ACC112 (cell line): ENCODE measurements around the gene COL26A1.

Experiments
- H2AFZ ChIP-seq: fragments of 200-600 bp; sonication (generic); one replicate; pipeline ENCODE4 v1.6.0; 2017; ENCODE audit warnings: antibody characterized with exemption, low read length; ENCODE audit not compliant: unreplicated experiment
- H3K27ac ChIP-seq: fragments of 200-600 bp; sonication (generic); 2 replicates; pipeline ENCODE4 v1.5.1; 2014; ENCODE audit warnings: low read depth, mild to moderate bottlenecking, antibody characterized with exemption, low read length, moderate library complexity
- H3K27me3 ChIP-seq: fragments of 200-600 bp; sonication (generic); 2 replicates; pipeline ENCODE4 v1.6.1; 2014; ENCODE audit warnings: mild to moderate bottlenecking, antibody characterized with exemption, low read length, moderate library complexity, mixed read lengths; ENCODE audit not compliant: insufficient read depth
- H3K36me3 ChIP-seq: fragments of 200-600 bp; sonication (generic); 2 replicates; pipeline ENCODE4 v1.6.1; 2016; ENCODE audit warnings: mild to moderate bottlenecking, antibody characterized with exemption, low read length, moderate library complexity, mixed read lengths; ENCODE audit not compliant: insufficient read depth
- H3K4me1 ChIP-seq: fragments of 200-600 bp; sonication (generic); one replicate; pipeline ENCODE4 v1.6.1; 2016; ENCODE audit warnings: low read length, mixed read lengths; ENCODE audit not compliant: insufficient read depth, unreplicated experiment, control insufficient read depth
- H3K4me3 ChIP-seq: fragments of 200-600 bp; sonication (generic); 2 replicates; pipeline ENCODE4 v1.5.1; 2014; ENCODE audit warnings: mild to moderate bottlenecking, low read depth, low read length
- H3K79me2 ChIP-seq: fragments of 200-600 bp; sonication (generic); one replicate; pipeline ENCODE4 v1.6.0; 2016; ENCODE audit warnings: low read length; ENCODE audit not compliant: control insufficient read depth, unreplicated experiment, insufficient read depth

COL26A1 gene

GRCh38 chr7:101370836-101371235, 8.2 kb downstream of the COL26A1 start:
- Histone ChIP-seq H2AFZ (no peak overlapping the region), H3K27ac (no peak overlapping the region), H3K4me1 (no peaks in the 10 kb centered on the region), H3K4me3 (no peak overlapping the region), H3K79me2 (no peaks in the 10 kb centered on the region), H3K36me3 (no peaks in the 10 kb centered on the region), H3K27me3 (peaks cover 63% of the 10 kb centered on the region)

GRCh38 chr7:101373812-101374614, 11.3 kb downstream of the COL26A1 start:
- no peaks in the 10 kb centered on the region for H3K36me3 ChIP-seq
- no peak overlapping the region for H3K27ac ChIP-seq
- H2AFZ ChIP-seq: no peak overlapping the region
- H3K27me3 ChIP-seq: peaks cover 39% of the 10 kb centered on the region
- H3K4me3 ChIP-seq: no peak overlapping the region
- peaks cover 5% of the 10 kb centered on the region for H3K4me1 ChIP-seq
- no peaks in the 10 kb centered on the region for H3K79me2 ChIP-seq

- Histone ChIP-seq H3K79me2 (no peaks in the 10 kb centered on the region), H2AFZ (no peak overlapping the region), H3K27ac (no peak overlapping the region), H3K4me1 (peaks cover 6% of the 10 kb centered on the region), H3K4me3 (no peak overlapping the region), H3K36me3 (no peaks in the 10 kb centered on the region), H3K27me3 (peaks cover 45% of the 10 kb centered on the region)
These were observed 12.3 kb downstream of the COL26A1 start for GRCh38 chr7:101374990-101375389.

GRCh38 chr7:101376601-101377000, 13.9 kb downstream of the COL26A1 start:
- Histone ChIP-seq H3K4me3 (no peak overlapping the region), H3K79me2 (no peaks in the 10 kb centered on the region), H3K27me3 (peaks cover 47% of the 10 kb centered on the region), H2AFZ (no peak overlapping the region), H3K4me1 (peaks cover 6% of the 10 kb centered on the region), H3K36me3 (no peaks in the 10 kb centered on the region), H3K27ac (no peak overlapping the region)

- Histone ChIP-seq H3K79me2 (no peaks in the 10 kb centered on the region), H3K36me3 (no peaks in the 10 kb centered on the region), H3K27me3 (peaks cover 48% of the 10 kb centered on the region), H3K27ac (no peak overlapping the region), H3K4me3 (no peak overlapping the region), H2AFZ (no peak overlapping the region), H3K4me1 (peaks cover 6% of the 10 kb centered on the region)
These were observed 14.6 kb downstream of the COL26A1 start for GRCh38 chr7:101377189-101377736.

- Histone ChIP-seq H3K27me3 (peaks cover 37% of the 10 kb centered on the region), H3K4me3 (no peak overlapping the region)
These were observed 16.1 kb downstream of the COL26A1 start for GRCh38 chr7:101378751-101379174.

GRCh38 chr7:101379302-101379701, 16.6 kb downstream of the COL26A1 start:
- no peak overlapping the region for H3K4me3 ChIP-seq
- no peaks in the 10 kb centered on the region for H3K79me2 ChIP-seq
- peaks cover 34% of the 10 kb centered on the region for H3K27me3 ChIP-seq
- no peak overlapping the region for H3K27ac ChIP-seq
- peaks cover 6% of the 10 kb centered on the region for H3K4me1 ChIP-seq
- H2AFZ ChIP-seq: no peak overlapping the region
- no peaks in the 10 kb centered on the region for H3K36me3 ChIP-seq

More at GRCh38 chr7:101378751-101379174, 16.1 kb downstream of the COL26A1 start:
- Histone ChIP-seq H3K36me3 (no peaks in the 10 kb centered on the region), H3K79me2 (no peaks in the 10 kb centered on the region), H3K27ac (no peak overlapping the region), H3K4me1 (peaks cover 6% of the 10 kb centered on the region), H2AFZ (no peak overlapping the region)

- peaks cover 6% of the 10 kb centered on the region for H3K4me1 ChIP-seq
- H3K79me2 ChIP-seq: no peaks in the 10 kb centered on the region
- peaks cover 31% of the 10 kb centered on the region for H3K27me3 ChIP-seq
- H3K27ac ChIP-seq: no peak overlapping the region
- H3K4me3 ChIP-seq: no peak overlapping the region
- H3K36me3 ChIP-seq: no peaks in the 10 kb centered on the region
- no peak overlapping the region for H2AFZ ChIP-seq
These were observed 19.0 kb downstream of the COL26A1 start for GRCh38 chr7:101381549-101382111.

GRCh38 chr7:101382937-101383336, 20.3 kb downstream of the COL26A1 start:
- Histone ChIP-seq H3K4me1 (peaks cover 6% of the 10 kb centered on the region), H3K36me3 (no peaks in the 10 kb centered on the region), H3K27ac (no peak overlapping the region), H2AFZ (no peak overlapping the region), H3K4me3 (no peak overlapping the region), H3K27me3 (peaks cover 31% of the 10 kb centered on the region), H3K79me2 (no peaks in the 10 kb centered on the region)

- no peak overlapping the region for H3K4me3 ChIP-seq
- H3K36me3 ChIP-seq: no peaks in the 10 kb centered on the region
- H3K79me2 ChIP-seq: no peaks in the 10 kb centered on the region
- H3K4me1 ChIP-seq: peaks cover 3% of the 10 kb centered on the region
- H3K27ac ChIP-seq: no peak overlapping the region
- no peak overlapping the region for H2AFZ ChIP-seq
- H3K27me3 ChIP-seq: peaks cover 22% of the 10 kb centered on the region
These were observed 23.5 kb downstream of the COL26A1 start for GRCh38 chr7:101386177-101386557.
